ENCODE measurements around the gene CHPF. TPM values are rescaled to one million over a fixed set of nuclear protein-coding genes. Genes with fewer than 3 reads are reported as not detected.

Gene CHPF
- total and polyA plus RNA-seq, 2 experiments from 2014 or later = 174 to 533 TPM

DNA sequence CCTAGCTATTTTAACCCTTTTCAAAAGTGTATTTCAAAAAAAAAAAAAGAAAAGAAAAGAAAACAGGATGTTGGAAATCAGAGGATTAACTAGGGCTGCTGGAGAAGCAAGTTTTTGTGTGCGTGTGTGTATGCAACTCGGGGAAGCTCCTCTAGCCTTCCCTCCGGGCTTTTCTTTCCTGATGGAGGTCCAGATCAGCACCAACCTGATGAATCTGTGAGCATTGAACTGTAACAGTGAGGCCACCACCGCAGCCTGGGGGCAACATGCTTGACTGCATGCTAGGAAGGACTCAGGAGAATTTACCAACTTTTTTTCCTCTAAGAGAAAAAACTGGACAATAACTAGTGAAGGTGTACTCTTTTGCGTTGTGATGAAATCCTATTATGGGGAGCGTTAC is 25.4 kb upstream of the CHPF start:
- Histone ChIP-seq H3K4me3 (no peak overlapping the region), H3K4me1 (ENCODE audit: insufficient read depth) (peaks cover 6% of the 10 kb centered on the region; the same call in 1 of the 2 replicates), H3K27ac (no peak overlapping the region), H3K27me3 (replicated peaks; ENCODE audit: insufficient read depth) (no peaks in the 10 kb centered on the region), H3K9me2 (ENCODE audit: insufficient read depth) (no peaks in the 10 kb centered on the region), H3K9me3 (ENCODE audit: low read depth) (no peaks in the 10 kb centered on the region), H3K79me2 (ENCODE audit: insufficient read depth) (peaks cover 15% of the 10 kb centered on the region; the same call in 1 of the 2 replicates), H3F3A (ENCODE audit: insufficient read depth) (no peaks in the 10 kb centered on the region), H2AFZ (no peak overlapping the region), H3K9ac (no peak overlapping the region), H4K20me1 (ENCODE audit: insufficient read depth) (no peaks in the 10 kb centered on the region), H3K36me3 (ENCODE audit: low read depth) (no peaks in the 10 kb centered on the region), H3K4me2 (ENCODE audit: unreplicated experiment) (no peak overlapping the region)
- DNase-seq = no peak
- TF ChIP-seq EZH2 (IDR thresholded peaks at IDR 0.05; ENCODE audit: insufficient read depth, poor library complexity, severe bottlenecking) (no peak), EZH2phosphoT487 (IDR thresholded peaks at IDR 0.05; ENCODE audit: insufficient read depth, low read depth) (no peak)
- in situ Hi-C loops (cut with MboI) = no loop called here
- 91 to 95% methylated on average over 6 of the region's 6 CpGs for WGBS, 2 experiments (ENCODE audit: low coverage in 1 of 2, low lambda C conversion rate in 2 of 2, missing lambda C conversion rate in 2 of 2)

GRCh38 chr2:219567791-219568361 is 24.3 kb upstream of the CHPF start:
- 92 to 96% methylated on average over 27 to 35 of the region's 35 CpGs for WGBS, 2 experiments (ENCODE audit: low coverage in 1 of 2, low lambda C conversion rate in 2 of 2, missing lambda C conversion rate in 2 of 2)
- peaks cover 15% of the 10 kb centered on the region; the same call in 1 of the 2 replicates for H3K79me2 ChIP-seq (ENCODE audit: insufficient read depth)
- H3K36me3 ChIP-seq (ENCODE audit: low read depth) = no peaks in the 10 kb centered on the region
- in situ Hi-C loops (cut with MboI) = no loop called here
- H3F3A ChIP-seq (ENCODE audit: insufficient read depth) = no peaks in the 10 kb centered on the region
- DNase-seq = no peak
- TF ChIP-seq EZH2phosphoT487 (IDR thresholded peaks at IDR 0.05; ENCODE audit: insufficient read depth, low read depth) (no peak), EZH2 (IDR thresholded peaks at IDR 0.05; ENCODE audit: insufficient read depth, poor library complexity, severe bottlenecking) (no peak)
- H2AFZ ChIP-seq = no peak overlapping the region
- H3K4me1 ChIP-seq (ENCODE audit: insufficient read depth) = peaks cover 6% of the 10 kb centered on the region; the same call in 1 of the 2 replicates
- H3K4me2 ChIP-seq (ENCODE audit: unreplicated experiment) = no peak overlapping the region
- H3K9me2 ChIP-seq (ENCODE audit: insufficient read depth) = no peaks in the 10 kb centered on the region
- no peaks in the 10 kb centered on the region for H3K27me3 ChIP-seq (replicated peaks; ENCODE audit: insufficient read depth)
- H3K9me3 ChIP-seq (ENCODE audit: low read depth) = no peaks in the 10 kb centered on the region
- no peak overlapping the region for H3K9ac ChIP-seq
- no peak overlapping the region for H3K27ac ChIP-seq
- no peaks in the 10 kb centered on the region for H4K20me1 ChIP-seq (ENCODE audit: insufficient read depth)
- H3K4me3 ChIP-seq = no peak overlapping the region

GRCh38 chr2:219567131-219567530 is 23.5 kb upstream of the CHPF start:
- 95% methylated on average over 18 of the region's 18 CpGs for WGBS, 2 experiments (ENCODE audit: low coverage in 1 of 2, low lambda C conversion rate in 2 of 2, missing lambda C conversion rate in 2 of 2)
- Histone ChIP-seq H3K79me2 (ENCODE audit: insufficient read depth) (peaks cover 15% of the 10 kb centered on the region; the same call in 1 of the 2 replicates), H3K4me1 (ENCODE audit: insufficient read depth) (peaks cover 6% of the 10 kb centered on the region; the same call in 1 of the 2 replicates), H3K36me3 (ENCODE audit: low read depth) (no peaks in the 10 kb centered on the region), H3K27ac (no peak overlapping the region), H3F3A (ENCODE audit: insufficient read depth) (no peaks in the 10 kb centered on the region), H3K4me2 (ENCODE audit: unreplicated experiment) (no peak overlapping the region), H3K27me3 (replicated peaks; ENCODE audit: insufficient read depth) (no peaks in the 10 kb centered on the region), H4K20me1 (ENCODE audit: insufficient read depth) (no peaks in the 10 kb centered on the region), H2AFZ (no peak overlapping the region), H3K9me2 (ENCODE audit: insufficient read depth) (no peaks in the 10 kb centered on the region), H3K9ac (no peak overlapping the region), H3K4me3 (no peak overlapping the region), H3K9me3 (ENCODE audit: low read depth) (no peaks in the 10 kb centered on the region)
- in situ Hi-C loops (cut with MboI) = no loop called here
- TF ChIP-seq EZH2phosphoT487 (IDR thresholded peaks at IDR 0.05; ENCODE audit: insufficient read depth, low read depth) (no peak), EZH2 (IDR thresholded peaks at IDR 0.05; ENCODE audit: insufficient read depth, poor library complexity, severe bottlenecking) (no peak)
- no peak for DNase-seq

DNA sequence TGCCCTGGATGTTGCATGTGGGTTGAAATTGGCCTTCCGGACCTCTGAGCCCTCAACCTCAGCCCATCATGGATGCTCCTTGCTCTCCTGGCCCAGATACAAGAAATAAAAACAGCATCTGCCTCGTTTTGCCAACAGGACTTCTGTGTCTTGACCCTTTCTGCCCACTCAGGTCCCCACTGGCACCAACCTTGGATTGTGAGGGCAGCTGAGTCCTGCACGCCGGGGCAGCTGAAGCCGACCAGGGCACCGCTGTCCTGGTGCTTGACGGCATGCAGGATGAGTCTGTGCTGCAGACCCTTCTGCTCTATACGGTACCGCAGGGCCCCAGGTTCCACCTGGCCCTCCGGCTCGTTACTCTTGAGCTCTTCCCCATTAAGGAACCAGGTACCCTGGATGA is 23.0 kb upstream of the CHPF start:
- H3K4me1 ChIP-seq (ENCODE audit: insufficient read depth) = peaks cover 6% of the 10 kb centered on the region; the same call in 1 of the 2 replicates
- peaks cover 15% of the 10 kb centered on the region; the same call in 1 of the 2 replicates for H3K79me2 ChIP-seq (ENCODE audit: insufficient read depth)
- H3F3A ChIP-seq (ENCODE audit: insufficient read depth) = no peaks in the 10 kb centered on the region
- no peak overlapping the region for H3K4me3 ChIP-seq
- no peaks in the 10 kb centered on the region for H4K20me1 ChIP-seq (ENCODE audit: insufficient read depth)
- H3K9me3 ChIP-seq (ENCODE audit: low read depth) = no peaks in the 10 kb centered on the region
- no peaks in the 10 kb centered on the region for H3K27me3 ChIP-seq (replicated peaks; ENCODE audit: insufficient read depth)
- H3K27ac ChIP-seq = no peak overlapping the region
- 90 to 93% methylated on average over 11 of the region's 11 CpGs for WGBS, 2 experiments (ENCODE audit: low coverage in 1 of 2, low lambda C conversion rate in 2 of 2, missing lambda C conversion rate in 2 of 2)
- H3K36me3 ChIP-seq (ENCODE audit: low read depth) = no peaks in the 10 kb centered on the region
- no peak overlapping the region for H3K4me2 ChIP-seq (ENCODE audit: unreplicated experiment)
- no peak overlapping the region for H2AFZ ChIP-seq
- H3K9me2 ChIP-seq (ENCODE audit: insufficient read depth) = no peaks in the 10 kb centered on the region
- in situ Hi-C loops (cut with MboI) = no loop called here
- no peak for DNase-seq
- TF ChIP-seq EZH2 (IDR thresholded peaks at IDR 0.05; ENCODE audit: insufficient read depth, poor library complexity, severe bottlenecking) = no peak
- TF ChIP-seq EZH2phosphoT487 (IDR thresholded peaks at IDR 0.05; ENCODE audit: insufficient read depth, low read depth) = no peak
- no peak overlapping the region for H3K9ac ChIP-seq
